Sigmoid colon (tissue), 7 donors: Measurements from ENCODE around the gene MRPL44. TPM values are rescaled to one million over a fixed set of nuclear protein-coding genes. Genes with fewer than 3 reads are reported as not detected.
A peak's percentile ranks its signal among the peaks of the same experiment; 100 is the strongest.

Experiments
- DNase-seq: peaks from one replicate; pipeline ENCODE4 v3.0.0-alpha.2; 2019
- H3K27ac ChIP-seq, 4 donors: fragments of 200-600 bp; sonication (generic); one replicate each; pipeline ENCODE4 v1.5.1; 2016 to 2019; ENCODE audit warnings: mild to moderate bottlenecking in 1 of 4
- H3K27me3 ChIP-seq, 3 donors: fragments of 200-600 bp; sonication (generic); one replicate each; pipeline ENCODE4 v1.5.1; 2019; ENCODE audit warnings: mild to moderate bottlenecking in 1 of 3
- H3K36me3 ChIP-seq, 4 donors: fragments of 200-600 bp; sonication (generic); one replicate each; pipeline ENCODE4 v1.5.1; 2016 to 2019
- H3K4me1 ChIP-seq, 4 donors: fragments of 200-600 bp; sonication (generic); one replicate each; pipeline ENCODE4 v1.5.1; 2017 to 2019
- H3K4me3 ChIP-seq, 4 donors: fragments of 200-600 bp; sonication (generic); one replicate each; pipeline ENCODE4 v1.5.1; 2017 to 2019; ENCODE audit warnings: mild to moderate bottlenecking in 2 of 4, moderate library complexity in 1 of 4
- H3K9me3 ChIP-seq, 4 donors: fragments of 200-600 bp in 3 of 4; sonication (generic) in 3 of 4; one replicate each; pipeline versions ENCODE4 v1.5.1 to v1.6.1; 2013 to 2019
- CTCF ChIP-seq, 4 experiments: fragments of 450-650 bp in 3 of 4; fragments of 200-600 bp in 1 of 4; IDR thresholded peaks; one replicate each; pipeline ENCODE4 v1.5.1; 2016 to 2019; ENCODE audit warnings: antibody characterized with exemption in 4 of 4, mild to moderate bottlenecking in 3 of 4, moderate library complexity in 2 of 4
- EP300 ChIP-seq, 4 donors: sonication (generic); formaldehyde crosslinking; IDR thresholded peaks; one replicate each; pipeline ENCODE4 v1.6.1; 2017; ENCODE audit warnings: antibody characterized with exemption in 4 of 4
- POLR2A ChIP-seq, 2 donors: fragments of 450-650 bp; IDR thresholded peaks; one replicate each; pipeline ENCODE4 v1.6.1; 2016; ENCODE audit warnings: antibody characterized with exemption in 2 of 2, mild to moderate bottlenecking in 2 of 2, moderate library complexity in 2 of 2
- POLR2AphosphoS5 ChIP-seq, 4 donors: sonication (generic); formaldehyde crosslinking; IDR thresholded peaks; one replicate each; pipeline ENCODE4 v1.6.1; 2017; ENCODE audit warnings: antibody characterized with exemption in 4 of 4
- WGBS, 2 donors: extraction: QIAGEN DNeasy Blood & Tissue Kit; methylation state at CpG; one replicate each; pipeline ENCODE4 v1.1.7; 2013; 5-methylcytosine and 5-hydroxymethylcytosine counted together
- intact Hi-C: fragments of 100-400 bp; cut with DNase I; formaldehyde crosslinking; loops from one replicate; pipeline ENCODE4 v1.15.1; 2023
- polyA plus RNA-seq, 3 donors: library from polyadenylated mRNA; stranded (reverse); fragments of 200-250 nt; gene quantifications; one replicate each; pipeline ENCODE4 v1.2.3, GENCODE V29; 2013
- total RNA-seq, 4 donors: library from RNA; depleted of rRNA; stranded (reverse); fragments of >200 nt; gene quantifications; one replicate each; pipeline ENCODE4 v1.1.0, GENCODE V29; 2016
- donor health status: healthy with polysubstance abuse.
- donor health status: Bipolar disorder and iron deficiency.
- donor health status: healthy.

The MRPL44 gene
- total and polyA plus RNA-seq, 7 donors = 14.9 to 51.3 (median 22.8) TPM

- Histone ChIP-seq H3K27ac (peak overlapping the region; percentile 83 to 89 (median 86)), H3K4me3 (peak overlapping the region in 1 of 4 donors; percentile 85), H3K36me3 (peaks cover 0 to 5% (median 0%) of the 10 kb centered on the region in 4 donors), H3K27me3 (no peaks in the 10 kb centered on the region), H3K4me1 (peaks cover 0 to 43% (median 37%) of the 10 kb centered on the region in 4 donors), H3K9me3 (no peaks in the 10 kb centered on the region)
- no peak for DNase-seq
- 85 to 92% methylated on average over 4 of the region's 4 CpGs for WGBS, 2 donors
- intact Hi-C loops = loop anchor here (10.0 kb wide), 1 partner anchor 629 kb away; the partner anchor contains the start of gene CUL3
- TF ChIP-seq EP300 (IDR thresholded peaks at IDR 0.05) (no peak), POLR2A (IDR thresholded peaks at IDR 0.05) (no peak), CTCF (IDR thresholded peaks at IDR 0.05) (no peak), POLR2AphosphoS5 (IDR thresholded peaks at IDR 0.05) (no peak)
Measured at GRCh38 chr2:223956300-223956699, 963 bp upstream of the MRPL44 start.

GRCh38 chr2:223959688-223960087 lies 2.4 kb downstream of the MRPL44 start:
- TF ChIP-seq EP300 (IDR thresholded peaks at IDR 0.05) (no peak), POLR2A (IDR thresholded peaks at IDR 0.05) (no peak), POLR2AphosphoS5 (IDR thresholded peaks at IDR 0.05) (no peak), CTCF (IDR thresholded peaks at IDR 0.05) (no peak)
- peaks cover 0 to 64% (median 54%) of the 10 kb centered on the region in 4 donors for H3K4me1 ChIP-seq
- peak overlapping the region in 1 of 4 donors; percentile 5 for H3K4me3 ChIP-seq
- intact Hi-C loops = loop anchor here (10.0 kb wide), 1 partner anchor 625 kb away; the partner anchor contains the start of gene CUL3
- no peak for DNase-seq
- no peaks in the 10 kb centered on the region for H3K27me3 ChIP-seq
- H3K9me3 ChIP-seq = no peaks in the 10 kb centered on the region
- peaks cover 0 to 26% (median 0%) of the 10 kb centered on the region in 4 donors for H3K36me3 ChIP-seq
- H3K27ac ChIP-seq = peak overlapping the region in 1 of 4 donors; percentile 32
- WGBS, 2 donors = 41 to 47% methylated on average over 5 of the region's 5 CpGs

GRCh38 chr2:223967981-223968380 lies 10.7 kb downstream of the MRPL44 start:
- intact Hi-C loops = no loop called here

GRCh38 chr2:223969315-223969714 lies 12.1 kb downstream of the MRPL44 start:
- 29 to 46% methylated on average over 3 of the region's 3 CpGs for WGBS, 2 donors
- intact Hi-C loops = no loop called here

More at GRCh38 chr2:223967981-223968380, 10.7 kb downstream of the MRPL44 start:
- 79 to 85% methylated on average over 2 of the region's 2 CpGs for WGBS, 2 donors
- Histone ChIP-seq H3K36me3 (peaks cover 9 to 54% (median 11%) of the 10 kb centered on the region in 4 donors), H3K4me1 (peaks cover 0 to 4% (median 2%) of the 10 kb centered on the region in 4 donors), H3K27ac (no peak overlapping the region), H3K4me3 (no peak overlapping the region), H3K27me3 (no peaks in the 10 kb centered on the region), H3K9me3 (no peaks in the 10 kb centered on the region)
- DNase-seq = no peak
- TF ChIP-seq EP300 (IDR thresholded peaks at IDR 0.05) = no peak

GRCh38 chr2:223969856-223970255 lies 12.6 kb downstream of the MRPL44 start:
- Histone ChIP-seq H3K36me3 (peaks cover 9 to 39% (median 11%) of the 10 kb centered on the region in 4 donors), H3K4me1 (no peaks in the 10 kb centered on the region), H3K9me3 (no peaks in the 10 kb centered on the region), H3K4me3 (no peak overlapping the region), H3K27ac (no peak overlapping the region), H3K27me3 (no peaks in the 10 kb centered on the region)
- intact Hi-C loops = loop anchor here (2.0 to 10.0 kb wide), 2 partner anchors 315 to 395 kb away; no protein-coding TSS in a partner anchor
- DNase-seq = no peak
- TF ChIP-seq POLR2A (IDR thresholded peaks at IDR 0.05) = no peak
- no peak for TF ChIP-seq POLR2AphosphoS5 (IDR thresholded peaks at IDR 0.05)
- no peak for TF ChIP-seq CTCF (IDR thresholded peaks at IDR 0.05)
- no peak for TF ChIP-seq EP300 (IDR thresholded peaks at IDR 0.05)
- WGBS, 2 donors = 93 to 98% methylated on average over 1 of the region's 1 CpG

More at GRCh38 chr2:223969315-223969714, 12.1 kb downstream of the MRPL44 start:
- DNase-seq = no peak
- Histone ChIP-seq H3K27ac (no peak overlapping the region), H3K9me3 (no peaks in the 10 kb centered on the region), H3K4me3 (no peak overlapping the region), H3K36me3 (peaks cover 9 to 45% (median 11%) of the 10 kb centered on the region in 4 donors), H3K27me3 (no peaks in the 10 kb centered on the region), H3K4me1 (no peaks in the 10 kb centered on the region)
- TF ChIP-seq POLR2A (IDR thresholded peaks at IDR 0.05) = no peak
- no peak for TF ChIP-seq POLR2AphosphoS5 (IDR thresholded peaks at IDR 0.05)
- no peak for TF ChIP-seq EP300 (IDR thresholded peaks at IDR 0.05)
- no peak for TF ChIP-seq CTCF (IDR thresholded peaks at IDR 0.05)
